Uterus (tissue), 2 donors: ENCODE data around the gene CSPG4.

Experiments used
- POLR2A ChIP-seq, 2 donors: fragments of 450-650 bp; IDR thresholded peaks; one replicate each; pipeline ENCODE4 v1.6.1; 2016; ENCODE audit warnings: antibody characterized with exemption in 2 of 2, mild to moderate bottlenecking in 1 of 2, moderate library complexity in 1 of 2
- TF ChIP-seq, protein P1 (sequence below), 4 experiments: fragments of 200-600 bp in 2 of 4; fragments of 450-650 bp in 2 of 4; sonication (generic) in 2 of 4; IDR thresholded peaks; one replicate each; pipeline ENCODE4 v1.5.1; 2016 to 2019; ENCODE audit warnings: antibody characterized with exemption in 4 of 4, mild to moderate bottlenecking in 2 of 4, moderate library complexity in 1 of 4

DNA sequence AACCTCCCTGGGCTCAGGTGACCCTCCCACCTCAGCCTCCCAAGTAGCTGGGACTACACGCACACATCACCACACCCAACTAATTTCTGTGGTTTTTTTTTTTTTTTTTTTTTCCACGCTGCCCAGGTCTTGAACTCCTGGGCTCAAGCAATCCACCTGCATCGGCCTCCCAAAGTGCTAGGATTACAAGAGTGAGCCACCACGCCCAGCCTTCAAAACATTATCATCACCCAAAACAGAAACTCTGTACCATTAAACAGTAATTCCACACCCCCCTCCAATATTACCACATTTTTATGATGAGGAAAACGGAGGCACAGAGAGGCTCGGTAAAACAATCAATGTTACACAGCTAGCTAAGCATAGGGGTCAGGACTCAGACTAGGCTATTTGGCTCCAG is 76.6 kb downstream of the CSPG4 start:
- TF ChIP-seq POLR2A (IDR thresholded peaks at IDR 0.05), result no peak
- TF ChIP-seq, protein P1, sequence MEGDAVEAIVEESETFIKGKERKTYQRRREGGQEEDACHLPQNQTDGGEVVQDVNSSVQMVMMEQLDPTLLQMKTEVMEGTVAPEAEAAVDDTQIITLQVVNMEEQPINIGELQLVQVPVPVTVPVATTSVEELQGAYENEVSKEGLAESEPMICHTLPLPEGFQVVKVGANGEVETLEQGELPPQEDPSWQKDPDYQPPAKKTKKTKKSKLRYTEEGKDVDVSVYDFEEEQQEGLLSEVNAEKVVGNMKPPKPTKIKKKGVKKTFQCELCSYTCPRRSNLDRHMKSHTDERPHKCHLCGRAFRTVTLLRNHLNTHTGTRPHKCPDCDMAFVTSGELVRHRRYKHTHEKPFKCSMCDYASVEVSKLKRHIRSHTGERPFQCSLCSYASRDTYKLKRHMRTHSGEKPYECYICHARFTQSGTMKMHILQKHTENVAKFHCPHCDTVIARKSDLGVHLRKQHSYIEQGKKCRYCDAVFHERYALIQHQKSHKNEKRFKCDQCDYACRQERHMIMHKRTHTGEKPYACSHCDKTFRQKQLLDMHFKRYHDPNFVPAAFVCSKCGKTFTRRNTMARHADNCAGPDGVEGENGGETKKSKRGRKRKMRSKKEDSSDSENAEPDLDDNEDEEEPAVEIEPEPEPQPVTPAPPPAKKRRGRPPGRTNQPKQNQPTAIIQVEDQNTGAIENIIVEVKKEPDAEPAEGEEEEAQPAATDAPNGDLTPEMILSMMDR (IDR thresholded peaks at IDR 0.05), result no peak
